Trophoblast cell (in vitro differentiated cells and primary cell): ENCODE measurements around the gene SPOCK2.

Experiments
- DNase-seq, 2 donors: peaks; one replicate each; pipeline ENCODE4 v3.0.0-alpha.2; 2016
- H2AFZ ChIP-seq: 2 replicates; pipeline ENCODE4 v1.6.1; 2013; ENCODE audit warnings: low read length, moderate library complexity, mild to moderate bottlenecking; ENCODE audit not compliant: insufficient read depth, poor library complexity
- H2AK5ac ChIP-seq: 2 replicates; pipeline ENCODE4 v1.6.1; 2013; ENCODE audit warnings: mild to moderate bottlenecking, low read length
- H2BK120ac ChIP-seq: 2 replicates; pipeline ENCODE4 v1.6.1; 2013; ENCODE audit warnings: low read length, mild to moderate bottlenecking, moderate library complexity; ENCODE audit not compliant: insufficient read depth, poor library complexity
- H2BK12ac ChIP-seq: 2 replicates; pipeline ENCODE4 v1.6.1; 2013; ENCODE audit warnings: mild to moderate bottlenecking, low read length, moderate library complexity
- H2BK5ac ChIP-seq: 2 replicates; pipeline ENCODE4 v1.6.1; 2013; ENCODE audit warnings: low read length, low read depth, moderate library complexity, mild to moderate bottlenecking; ENCODE audit not compliant: poor library complexity
- H3K14ac ChIP-seq: 2 replicates; pipeline ENCODE4 v1.6.1; 2013; ENCODE audit warnings: mild to moderate bottlenecking, low read length
- H3K18ac ChIP-seq: 2 replicates; pipeline ENCODE4 v1.6.1; 2013; ENCODE audit warnings: mild to moderate bottlenecking, low read length
- H3K23ac ChIP-seq: 2 replicates; pipeline ENCODE4 v1.6.1; 2013; ENCODE audit warnings: low read length
- H3K27ac ChIP-seq: 2 replicates; pipeline ENCODE4 v1.5.1; 2013; ENCODE audit warnings: low read depth, mild to moderate bottlenecking, inconsistent platforms, low read length, moderate library complexity
- H3K27me3 ChIP-seq: 2 replicates; pipeline ENCODE4 v1.6.1; 2013; ENCODE audit warnings: inconsistent platforms, mild to moderate bottlenecking, low read length, moderate library complexity; ENCODE audit not compliant: insufficient read depth
- H3K36me3 ChIP-seq, 2 experiments: 1 replicate in 1 of 2; 2 replicates in 1 of 2; pipeline ENCODE4 v1.6.1; 2013; ENCODE audit warnings: low read length in 2 of 2, mild to moderate bottlenecking in 2 of 2, moderate library complexity in 1 of 2; ENCODE audit not compliant: insufficient read depth in 2 of 2, control insufficient read depth in 1 of 2
- H3K4ac ChIP-seq: 2 replicates; pipeline ENCODE4 v1.6.1; 2013; ENCODE audit warnings: low read depth, mild to moderate bottlenecking, low read length, moderate library complexity
- H3K4me1 ChIP-seq, 2 experiments: 1 replicate in 1 of 2; 2 replicates in 1 of 2; pipeline ENCODE4 v1.6.1; 2013; ENCODE audit warnings: low read length in 2 of 2, mild to moderate bottlenecking in 2 of 2, moderate library complexity in 1 of 2; ENCODE audit not compliant: insufficient read depth in 2 of 2, control insufficient read depth in 1 of 2
- H3K4me2 ChIP-seq: 2 replicates; pipeline ENCODE4 v1.6.1; 2013; ENCODE audit warnings: inconsistent platforms, mild to moderate bottlenecking, low read length, moderate library complexity
- H3K4me3 ChIP-seq: 2 replicates; pipeline ENCODE4 v1.5.1; 2013; ENCODE audit warnings: mild to moderate bottlenecking, low read depth, low read length, inconsistent platforms
- H3K79me1 ChIP-seq: one replicate; pipeline ENCODE4 v1.6.1; 2013; ENCODE audit warnings: low read length
- H3K79me2 ChIP-seq: 2 replicates; pipeline ENCODE4 v1.6.1; 2013; ENCODE audit warnings: low read length, mild to moderate bottlenecking; ENCODE audit not compliant: control insufficient read depth, insufficient read depth, poor library complexity
- H3K9ac ChIP-seq: 2 replicates; pipeline ENCODE4 v1.6.1; 2013; ENCODE audit warnings: mild to moderate bottlenecking, low read length
- H3K9me3 ChIP-seq: 2 replicates; pipeline ENCODE4 v1.6.1; 2013; ENCODE audit warnings: low read depth, mild to moderate bottlenecking, control low read depth, inconsistent platforms, low read length; ENCODE audit not compliant: insufficient read depth
- H4K12ac ChIP-seq: 2 replicates; pipeline ENCODE4 v1.6.1; 2013; ENCODE audit warnings: low read depth, mild to moderate bottlenecking, low read length, moderate library complexity
- H4K8ac ChIP-seq: 2 replicates; pipeline ENCODE4 v1.6.1; 2013; ENCODE audit warnings: low read depth, mild to moderate bottlenecking, low read length, moderate library complexity
- H4K91ac ChIP-seq: one replicate; pipeline ENCODE4 v1.6.1; 2013; ENCODE audit warnings: low read depth, mild to moderate bottlenecking, low read length, moderate library complexity
- WGBS: extraction: QIAGEN DNeasy Blood & Tissue Kit; methylation state at CpG from one replicate; pipeline ENCODE4 v1.1.7; 2013; ENCODE audit warnings: missing lambda C conversion rate; ENCODE audit not compliant: insufficient read length, insufficient coverage; ENCODE audit errors: extremely low coverage; 5-methylcytosine and 5-hydroxymethylcytosine counted together

SPOCK2 gene

GRCh38 chr10:72098301-72098835, 10.0 kb upstream of the SPOCK2 start:
- Histone ChIP-seq H3K36me3 (peaks cover 2% of the 10 kb centered on the region in 2 experiments), H3K4ac (no peak overlapping the region), H2BK120ac (no peak overlapping the region), H3K27me3 (no peaks in the 10 kb centered on the region), H4K91ac (no peak overlapping the region), H3K4me1 (peaks cover 2 to 6% of the 10 kb centered on the region in 2 experiments), H2BK12ac (no peak overlapping the region), H2AK5ac (no peak overlapping the region), H3K18ac (no peak overlapping the region), H3K9ac (no peak overlapping the region), H3K79me2 (no peaks in the 10 kb centered on the region), H3K4me3 (no peak overlapping the region), H3K14ac (no peak overlapping the region), H2AFZ (no peak overlapping the region), H3K9me3 (peaks cover 2% of the 10 kb centered on the region), H3K79me1 (no peaks in the 10 kb centered on the region), H2BK5ac (no peak overlapping the region), H3K23ac (no peak overlapping the region), H4K12ac (no peak overlapping the region), H4K8ac (no peak overlapping the region), H3K27ac (no peak overlapping the region), H3K4me2 (no peak overlapping the region)
- DNase-seq, result no peak
- WGBS, result no CpG with 5 or more reads among the region's 3 CpGs

DNA sequence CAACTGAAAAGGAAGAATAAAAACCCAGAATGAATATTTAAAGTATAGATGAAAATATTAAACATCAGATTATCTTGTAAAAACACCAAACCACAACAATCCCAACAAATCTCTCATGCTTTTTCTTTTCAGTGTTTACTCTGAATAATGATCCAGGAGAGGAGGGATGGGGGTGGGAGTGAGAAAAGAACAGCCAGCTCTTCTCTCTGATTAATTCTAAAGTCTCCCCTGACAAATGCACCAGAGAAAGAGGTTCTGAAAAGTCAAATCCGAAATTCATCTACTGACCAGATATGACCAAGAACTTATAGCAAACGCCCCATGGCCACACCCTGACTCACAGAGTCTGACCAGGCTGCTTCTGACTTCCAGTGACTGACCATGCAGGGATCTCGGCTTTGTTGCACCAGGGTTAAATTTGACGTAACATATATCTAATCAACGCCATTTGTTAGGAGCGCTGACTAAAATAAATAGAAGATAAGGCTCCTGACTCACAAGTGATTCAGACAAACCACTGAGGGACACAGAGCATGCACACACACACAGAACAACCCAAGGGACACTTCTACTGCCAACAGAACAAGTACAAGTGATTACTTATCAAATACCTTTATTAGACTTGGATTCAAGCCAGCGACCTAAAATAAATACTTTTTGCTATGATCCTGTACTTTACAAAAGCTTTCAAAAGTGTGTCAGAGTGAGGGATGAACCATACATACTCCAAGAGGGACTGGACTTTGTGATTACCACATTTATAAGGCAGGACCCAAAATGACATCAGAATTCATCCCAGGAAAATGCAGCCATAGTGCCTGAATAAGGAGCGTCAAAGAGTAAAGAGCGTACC, 9.3 kb upstream of the SPOCK2 start:
- H3K14ac ChIP-seq, result no peak overlapping the region
- H3K4ac ChIP-seq, result no peak overlapping the region
- H2BK12ac ChIP-seq, result no peak overlapping the region
- no peak overlapping the region for H3K9ac ChIP-seq
- no peak overlapping the region for H4K12ac ChIP-seq
- H2AK5ac ChIP-seq, result no peak overlapping the region
- no peak overlapping the region for H2BK120ac ChIP-seq
- H3K18ac ChIP-seq, result no peak overlapping the region
- no peaks in the 10 kb centered on the region for H3K79me1 ChIP-seq
- H3K9me3 ChIP-seq, result peaks cover 2% of the 10 kb centered on the region
- no CpG with 5 or more reads among the region's 9 CpGs for WGBS
- H2AFZ ChIP-seq, result no peak overlapping the region
- no peak overlapping the region for H4K8ac ChIP-seq
- H3K79me2 ChIP-seq, result no peaks in the 10 kb centered on the region
- H3K27ac ChIP-seq, result no peak overlapping the region
- no peaks in the 10 kb centered on the region for H3K27me3 ChIP-seq
- no peak overlapping the region for H3K4me3 ChIP-seq
- peaks cover 2% of the 10 kb centered on the region in 2 experiments for H3K36me3 ChIP-seq
- no peak overlapping the region for H2BK5ac ChIP-seq
- DNase-seq, result no peak
- H3K4me2 ChIP-seq, result no peak overlapping the region
- H4K91ac ChIP-seq, result no peak overlapping the region
- H3K23ac ChIP-seq, result no peak overlapping the region
- H3K4me1 ChIP-seq, result peaks cover 2 to 8% of the 10 kb centered on the region in 2 experiments

- peaks cover 2 to 8% of the 10 kb centered on the region in 2 experiments for H3K4me1 ChIP-seq
- H4K8ac ChIP-seq, result no peak overlapping the region
- no peak overlapping the region for H3K18ac ChIP-seq
- no peak overlapping the region for H4K91ac ChIP-seq
- no CpG with 5 or more reads among the region's 9 CpGs for WGBS
- H3K4me2 ChIP-seq, result no peak overlapping the region
- no peak overlapping the region for H2BK12ac ChIP-seq
- no peaks in the 10 kb centered on the region for H3K27me3 ChIP-seq
- no peak overlapping the region for H3K9ac ChIP-seq
- no peak overlapping the region for H4K12ac ChIP-seq
- H3K79me2 ChIP-seq, result no peaks in the 10 kb centered on the region
- no peaks in the 10 kb centered on the region for H3K79me1 ChIP-seq
- H3K14ac ChIP-seq, result no peak overlapping the region
- no peak overlapping the region for H2BK120ac ChIP-seq
- peaks cover 2% of the 10 kb centered on the region for H3K9me3 ChIP-seq
- H2AK5ac ChIP-seq, result no peak overlapping the region
- no peak overlapping the region for H3K4ac ChIP-seq
- no peak overlapping the region for H2BK5ac ChIP-seq
- H3K23ac ChIP-seq, result no peak overlapping the region
- H3K4me3 ChIP-seq, result no peak overlapping the region
- H2AFZ ChIP-seq, result no peak overlapping the region
- H3K27ac ChIP-seq, result no peak overlapping the region
- peaks cover 2% of the 10 kb centered on the region in 2 experiments for H3K36me3 ChIP-seq
- DNase-seq, result no peak
Observed at GRCh38 chr10:72096115-72097000, 8.0 kb upstream of the SPOCK2 start.

GRCh38 chr10:72095195-72095594, 6.8 kb upstream of the SPOCK2 start:
- Histone ChIP-seq H4K91ac (no peak overlapping the region), H2BK12ac (no peak overlapping the region), H3K4ac (no peak overlapping the region), H2AFZ (no peak overlapping the region), H2BK120ac (no peak overlapping the region), H2AK5ac (no peak overlapping the region), H3K27ac (no peak overlapping the region), H3K4me1 (peaks cover 2 to 8% of the 10 kb centered on the region in 2 experiments), H3K9ac (no peak overlapping the region), H3K14ac (no peak overlapping the region), H4K12ac (no peak overlapping the region), H3K79me2 (no peaks in the 10 kb centered on the region), H3K4me3 (no peak overlapping the region), H3K9me3 (no peaks in the 10 kb centered on the region), H3K79me1 (no peaks in the 10 kb centered on the region), H3K4me2 (no peak overlapping the region), H3K36me3 (no peaks in the 10 kb centered on the region), H3K18ac (no peak overlapping the region), H3K23ac (no peak overlapping the region), H2BK5ac (no peak overlapping the region), H3K27me3 (no peaks in the 10 kb centered on the region), H4K8ac (no peak overlapping the region)
- no CpG with 5 or more reads among the region's 4 CpGs for WGBS
- DNase-seq, result no peak
